Tibial nerve (tissue), 4 donors: Measurements from ENCODE around the gene ABCA10.

Experiments
- CTCF ChIP-seq, 5 experiments: fragments of 200-600 bp in 3 of 5; fragments of 450-650 bp in 2 of 5; sonication (generic) in 3 of 5; IDR thresholded peaks; one replicate each; pipeline ENCODE4 v1.5.1; 2016 to 2019; ENCODE audit warnings: antibody characterized with exemption in 5 of 5, mild to moderate bottlenecking in 3 of 5, moderate library complexity in 2 of 5
- EP300 ChIP-seq, 2 donors: sonication (generic); formaldehyde crosslinking; IDR thresholded peaks; one replicate each; pipeline ENCODE4 v1.6.1; 2017; ENCODE audit warnings: antibody characterized with exemption in 2 of 2, mild to moderate bottlenecking in 1 of 2
- POLR2A ChIP-seq, 2 donors: fragments of 450-650 bp; IDR thresholded peaks; one replicate each; pipeline ENCODE4 v1.6.1; 2017; ENCODE audit warnings: antibody characterized with exemption in 2 of 2, mild to moderate bottlenecking in 2 of 2, moderate library complexity in 2 of 2

GRCh38 chr17:69228576-69228975 lies at the start of gene ABCA10:
- TF ChIP-seq CTCF (IDR thresholded peaks at IDR 0.05), result no peak
- TF ChIP-seq EP300 (IDR thresholded peaks at IDR 0.05), result no peak
- no peak for TF ChIP-seq POLR2A (IDR thresholded peaks at IDR 0.05)
